ENCODE measurements around the gene NLRP7.

DNA sequence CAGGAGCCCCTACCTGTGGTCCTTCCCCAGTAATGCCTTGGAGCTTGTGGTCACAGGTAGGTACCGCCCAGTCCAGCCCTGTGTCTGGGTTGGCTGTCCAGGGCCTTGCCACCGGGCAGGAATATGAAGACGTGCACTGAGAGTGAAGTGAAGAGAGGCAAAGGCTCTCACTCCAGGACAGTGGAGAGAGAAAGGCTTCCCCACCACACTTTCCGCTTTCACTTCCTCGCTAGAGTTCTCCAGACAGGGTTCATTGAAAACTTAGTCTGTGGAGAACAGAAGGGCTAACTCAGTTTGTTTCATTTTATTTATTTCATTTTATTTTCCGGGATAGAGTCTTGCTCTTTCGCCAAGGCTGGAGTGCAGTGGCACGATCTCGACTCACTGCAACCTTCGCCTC is 59.1 kb downstream of the NLRP7 start:
- no peak for TF ChIP-seq CTCF (IDR thresholded peaks at IDR 0.05)
- no peak for TF ChIP-seq EZH2 (IDR thresholded peaks at IDR 0.05; ENCODE audit: borderline replicate concordance, insufficient read depth, low read depth, low read length, poor library complexity, severe bottlenecking)
